ENCODE results near the gene CAD.

CAD gene

GRCh38 chr2:27198627-27199026, 18.5 kb upstream of the CAD start:
- no peak for DNase-seq (ENCODE audit: low read depth)

GRCh38 chr2:27199241-27199640, 17.9 kb upstream of the CAD start:
- DNase-seq (ENCODE audit: low read depth) = no peak

GRCh38 chr2:27201675-27202074, 15.5 kb upstream of the CAD start:
- no peak for DNase-seq (ENCODE audit: low read depth)

GRCh38 chr2:27202854-27203253, 14.3 kb upstream of the CAD start:
- no peak for DNase-seq (ENCODE audit: low read depth)

- no peak for DNase-seq (ENCODE audit: low read depth)
These were observed 13.4 kb upstream of the CAD start for GRCh38 chr2:27203741-27204140.

- DNase-seq (ENCODE audit: low read depth) = no peak
These were observed 12.6 kb upstream of the CAD start for GRCh38 chr2:27204566-27204965.

GRCh38 chr2:27205206-27205605, 12.0 kb upstream of the CAD start:
- DNase-seq (ENCODE audit: low read depth) = no peak

- no peak for DNase-seq (ENCODE audit: low read depth)
These were observed 10.8 kb upstream of the CAD start for GRCh38 chr2:27206346-27206745.

GRCh38 chr2:27208486-27209050, 8.6 kb upstream of the CAD start:
- DNase-seq (ENCODE audit: low read depth) = no peak

- no peak for DNase-seq (ENCODE audit: low read depth)
These were observed 7.4 kb upstream of the CAD start for GRCh38 chr2:27209621-27210401.

- no peak for DNase-seq (ENCODE audit: low read depth)
These were observed 5.8 kb upstream of the CAD start for GRCh38 chr2:27211241-27211942.

- DNase-seq (ENCODE audit: low read depth) = peak; percentile 48
These were observed 5.1 kb upstream of the CAD start, which contains the start of the genes ATRAID and SLC5A6 for GRCh38 chr2:27211943-27212625. Gene ATRAID, plus strand, starts transcription at chr2:27212041. Its CDS starts 328 bp downstream, at chr2:27212369. Gene SLC5A6, minus strand, starts transcription at chr2:27212268. Its CDS starts 4,618 bp downstream, at chr2:27207650.

- peak; percentile 35 for DNase-seq (ENCODE audit: low read depth)
These were observed 4.3 kb upstream of the CAD start for GRCh38 chr2:27212626-27213471.

- DNase-seq (ENCODE audit: low read depth) = no peak
These were observed 2.2 kb upstream of the CAD start for GRCh38 chr2:27214941-27215340.

- DNase-seq (ENCODE audit: low read depth) = no peak
These were observed 592 bp upstream of the CAD start for GRCh38 chr2:27216416-27217137.

GRCh38 chr2:27218614-27219013, 1.4 kb downstream of the CAD start:
- DNase-seq (ENCODE audit: low read depth) = no peak

GRCh38 chr2:27219091-27219490, 1.9 kb downstream of the CAD start:
- DNase-seq (ENCODE audit: low read depth) = no peak

- DNase-seq (ENCODE audit: low read depth) = no peak
These were observed 2.9 kb downstream of the CAD start for GRCh38 chr2:27220091-27220490.

- DNase-seq (ENCODE audit: low read depth) = no peak
These were observed 4.0 kb downstream of the CAD start for GRCh38 chr2:27221166-27221565.

- no peak for DNase-seq (ENCODE audit: low read depth)
These were observed 5.2 kb downstream of the CAD start for GRCh38 chr2:27222407-27222806.

GRCh38 chr2:27223416-27223815, 6.2 kb downstream of the CAD start:
- no peak for DNase-seq (ENCODE audit: low read depth)
